ENCODE measurements around the gene FAM50B.

The FAM50B gene

GRCh38 chr6:3848925-3849605, at the start of gene FAM50B:
TSS of gene FAM50B (plus strand) at chr6:3849373. CDS start at chr6:3849812, 439 bp downstream.
- peak; percentile 79 for DNase-seq (ENCODE audit: low read depth)

DNA sequence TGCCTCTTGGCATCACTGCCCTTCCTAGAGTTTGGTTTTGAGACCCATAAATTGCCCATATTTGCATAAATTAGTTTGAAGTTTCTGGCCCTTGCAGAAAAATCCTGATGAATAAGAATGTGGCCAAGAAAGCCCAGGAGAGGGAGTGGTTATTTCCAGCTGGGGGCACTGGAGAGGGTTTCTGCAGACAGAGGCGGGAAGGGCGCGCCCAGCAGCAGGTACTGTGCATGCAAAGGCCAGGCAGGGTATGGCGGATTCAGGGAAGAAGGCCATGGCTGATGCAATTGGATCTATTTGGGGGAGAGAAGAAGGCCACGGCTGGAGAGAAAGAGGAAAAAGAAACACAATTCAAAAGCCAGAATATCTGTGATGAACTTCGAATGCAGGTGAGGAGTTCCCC, 49.5 kb upstream of the FAM50B start:
- no peak for DNase-seq (ENCODE audit: low read depth)

GRCh38 chr6:3800850-3801591, 48.2 kb upstream of the FAM50B start:
- DNase-seq (ENCODE audit: low read depth): no peak

- DNase-seq (ENCODE audit: low read depth): no peak
Observed at GRCh38 chr6:3801960-3802359, 47.2 kb upstream of the FAM50B start.

DNA sequence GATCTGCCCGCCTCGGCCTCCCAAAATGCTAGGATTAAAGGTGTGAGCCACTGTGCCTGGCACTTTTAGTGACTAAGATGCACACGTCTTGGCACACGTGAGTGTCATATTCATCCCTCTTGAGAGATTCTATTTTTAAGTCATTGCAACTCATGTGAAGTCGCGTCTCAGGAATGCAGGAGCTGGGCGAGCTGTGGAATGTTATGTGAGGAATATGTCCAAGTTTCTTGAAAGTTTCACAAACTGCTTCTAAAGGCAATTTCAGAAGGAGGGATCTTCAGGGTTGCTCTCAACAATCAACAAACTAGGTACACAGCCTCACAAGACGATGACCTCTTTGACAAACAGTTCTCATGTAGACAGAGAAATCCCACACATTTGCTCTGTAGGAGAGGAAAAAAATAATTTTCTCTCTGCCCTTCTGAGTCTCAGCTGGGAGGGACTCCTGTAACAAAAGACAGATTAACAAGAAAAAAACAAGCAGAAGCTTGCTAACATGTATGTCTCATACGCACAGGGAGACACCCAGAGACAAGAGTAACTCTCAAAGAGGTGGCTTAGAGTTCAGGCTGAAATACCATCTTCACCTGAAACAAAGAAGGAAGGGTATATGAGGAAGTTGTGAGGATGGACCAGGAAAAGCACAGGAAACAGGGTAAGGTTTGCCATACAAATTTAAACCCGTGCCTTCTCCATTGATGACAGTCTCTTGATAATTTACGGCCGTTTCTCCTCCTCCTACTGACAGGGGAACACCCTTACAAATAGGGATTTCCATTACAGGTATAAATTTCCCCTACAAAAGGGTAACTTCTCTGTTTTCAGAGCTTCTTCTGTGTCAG, 45.3 kb upstream of the FAM50B start:
- no peak for DNase-seq (ENCODE audit: low read depth)

- no peak for DNase-seq (ENCODE audit: low read depth)
Observed at GRCh38 chr6:3804964-3805363, 44.2 kb upstream of the FAM50B start.

- no peak for DNase-seq (ENCODE audit: low read depth)
Observed at GRCh38 chr6:3805448-3806123, 43.6 kb upstream of the FAM50B start.

DNA sequence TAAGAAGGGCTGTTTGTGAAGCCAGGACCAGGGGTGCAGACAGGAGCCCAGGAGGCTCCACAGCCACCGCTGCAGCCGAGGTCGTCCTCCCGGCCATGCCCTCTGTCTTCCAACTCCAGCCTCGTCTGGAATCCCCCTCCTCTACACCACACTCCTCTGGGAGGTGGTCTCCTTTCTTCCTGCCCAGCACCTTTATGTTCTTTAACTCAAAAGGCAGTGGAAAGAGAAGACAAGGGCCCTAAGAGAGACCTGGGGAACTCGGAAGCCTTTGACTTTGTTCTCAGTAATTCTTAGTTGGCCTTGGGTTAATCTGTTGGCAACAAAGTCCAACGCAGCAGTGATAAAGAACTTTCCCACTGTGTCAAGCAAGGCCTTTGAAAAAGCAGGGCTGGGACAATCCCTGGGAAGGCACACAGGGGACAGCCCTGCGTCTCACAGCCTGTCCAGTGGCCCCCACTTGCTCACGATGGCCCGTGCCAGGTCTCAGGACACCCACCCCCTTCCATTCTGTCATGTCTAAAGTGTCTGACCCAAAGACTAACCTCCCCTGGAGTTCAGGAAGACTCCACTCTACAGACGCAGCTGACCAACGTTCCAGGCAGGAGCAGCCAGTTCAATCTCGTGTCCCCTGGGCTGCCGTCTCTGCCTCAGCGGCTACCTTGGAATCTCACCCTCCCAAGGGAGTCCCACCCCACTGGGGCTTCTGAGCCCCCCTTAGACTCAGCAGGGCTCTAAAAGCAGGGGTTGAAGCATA, 42.8 kb upstream of the FAM50B start:
- no peak for DNase-seq (ENCODE audit: low read depth)

GRCh38 chr6:3808199-3808598, 41.0 kb upstream of the FAM50B start:
- DNase-seq (ENCODE audit: low read depth): no peak

- no peak for DNase-seq (ENCODE audit: low read depth)
Observed at GRCh38 chr6:3808759-3809514, 40.2 kb upstream of the FAM50B start.

DNA sequence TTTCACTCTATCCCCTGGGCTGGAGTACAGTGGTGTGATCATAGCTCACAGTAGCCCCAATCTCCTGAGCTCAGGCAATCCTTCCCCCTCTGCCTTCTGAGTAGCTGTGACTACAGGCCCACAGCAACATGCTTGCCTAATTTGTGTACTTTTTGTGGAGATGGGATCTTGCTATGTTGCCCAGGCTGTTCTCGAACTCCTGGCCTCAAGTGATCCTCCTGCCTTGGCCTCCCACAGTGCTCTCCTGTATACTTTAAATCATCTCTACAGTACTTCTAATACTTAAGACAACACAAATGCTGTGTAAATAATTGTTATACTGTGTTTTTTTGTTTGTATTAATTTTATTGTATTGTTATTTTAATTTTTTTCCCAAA, 39.7 kb upstream of the FAM50B start:
- DNase-seq (ENCODE audit: low read depth): no peak

DNA sequence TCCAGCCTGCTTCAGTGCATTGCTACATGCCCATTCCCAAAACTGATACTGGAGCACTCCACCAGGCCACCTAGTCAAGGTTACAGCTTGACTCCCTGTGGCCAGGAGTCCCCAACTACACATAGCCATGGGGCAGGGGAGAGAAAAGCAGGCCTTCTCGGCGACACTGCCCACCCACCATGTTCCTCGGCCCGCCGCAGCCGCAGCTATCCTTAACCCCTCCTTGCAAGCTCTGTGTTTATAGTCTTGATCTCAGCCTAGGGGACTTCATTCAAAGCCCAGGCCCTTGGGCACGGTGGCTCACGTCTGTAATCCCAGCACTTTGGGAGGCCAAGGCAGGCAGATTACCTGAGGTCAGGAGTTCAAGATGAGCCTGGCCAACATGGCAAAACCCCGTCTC, 39.2 kb upstream of the FAM50B start:
- no peak for DNase-seq (ENCODE audit: low read depth)

DNA sequence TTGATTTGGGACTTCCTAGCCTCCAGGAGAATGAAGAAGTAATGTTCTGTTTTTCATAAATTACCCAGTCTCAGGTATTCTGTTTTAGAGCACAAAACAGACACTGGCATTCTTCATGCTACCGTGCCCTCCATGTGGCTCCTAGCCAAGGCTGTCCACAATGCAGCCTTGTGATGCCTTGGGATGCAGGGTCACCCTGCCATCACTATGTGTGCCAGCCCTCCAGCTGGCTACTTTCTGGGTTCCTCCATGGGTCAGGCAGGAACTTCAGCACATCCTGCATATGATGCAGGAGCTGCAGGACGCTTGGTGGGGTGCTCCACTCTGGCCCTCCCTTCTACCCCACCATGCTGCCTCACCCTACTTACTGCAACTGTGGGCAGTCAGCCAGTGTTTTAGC, 38.0 kb upstream of the FAM50B start:
- no peak for DNase-seq (ENCODE audit: low read depth)

- DNase-seq (ENCODE audit: low read depth): no peak
Observed at GRCh38 chr6:3812596-3812995, 36.6 kb upstream of the FAM50B start.

DNA sequence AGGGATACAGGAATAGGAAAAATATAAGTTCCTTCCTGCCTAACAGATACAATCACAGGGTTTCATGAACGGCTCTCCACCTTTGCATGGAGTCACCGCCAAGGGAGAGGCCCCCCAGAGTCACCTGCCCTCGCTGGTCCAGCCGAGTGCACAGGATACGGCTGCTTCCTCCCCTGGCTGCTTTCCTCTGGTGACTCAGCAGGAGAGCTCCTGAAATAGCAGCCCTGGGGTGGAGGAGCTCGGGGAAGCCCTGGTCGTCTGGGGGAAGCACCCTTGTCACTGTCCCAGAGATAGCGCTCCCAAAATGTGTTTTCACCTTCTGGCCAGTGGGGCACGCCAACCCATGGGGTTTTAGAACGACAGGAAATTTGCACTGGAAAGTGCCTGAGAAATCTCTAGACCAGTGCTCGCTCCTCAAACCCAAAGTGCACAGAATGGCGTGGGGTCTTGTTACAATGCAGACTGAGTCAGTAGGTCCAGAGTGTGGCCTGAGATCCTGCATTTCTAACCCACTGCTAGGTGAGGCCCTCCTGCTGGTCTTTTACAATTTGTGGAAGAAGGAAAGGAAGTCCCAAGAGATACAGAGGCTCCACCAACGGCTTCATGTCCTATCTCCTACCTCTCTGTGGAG, 35.9 kb upstream of the FAM50B start:
- no peak for DNase-seq (ENCODE audit: low read depth)

DNA sequence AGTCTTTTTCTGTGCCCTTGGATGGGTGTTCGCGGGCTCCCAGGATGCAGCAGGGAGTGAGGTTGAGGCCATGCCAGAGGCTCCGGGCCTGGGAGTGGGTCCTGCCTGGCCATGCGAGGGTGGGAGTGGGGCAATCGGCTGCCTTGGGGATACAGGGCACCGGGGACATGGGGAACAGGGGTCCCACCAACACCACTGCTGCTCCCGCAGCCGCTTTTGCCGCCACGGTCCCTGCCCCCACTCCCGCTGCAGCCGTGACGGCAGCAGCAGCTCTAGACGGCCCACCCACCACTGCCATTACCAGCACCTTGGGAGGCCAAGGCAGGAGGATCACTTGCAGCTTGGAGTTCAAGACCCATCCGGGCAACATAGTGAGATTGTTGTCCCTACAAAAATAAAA, 35.3 kb upstream of the FAM50B start:
- DNase-seq (ENCODE audit: low read depth): no peak

- DNase-seq (ENCODE audit: low read depth): no peak
Observed at GRCh38 chr6:3814539-3814938, 34.6 kb upstream of the FAM50B start.

DNA sequence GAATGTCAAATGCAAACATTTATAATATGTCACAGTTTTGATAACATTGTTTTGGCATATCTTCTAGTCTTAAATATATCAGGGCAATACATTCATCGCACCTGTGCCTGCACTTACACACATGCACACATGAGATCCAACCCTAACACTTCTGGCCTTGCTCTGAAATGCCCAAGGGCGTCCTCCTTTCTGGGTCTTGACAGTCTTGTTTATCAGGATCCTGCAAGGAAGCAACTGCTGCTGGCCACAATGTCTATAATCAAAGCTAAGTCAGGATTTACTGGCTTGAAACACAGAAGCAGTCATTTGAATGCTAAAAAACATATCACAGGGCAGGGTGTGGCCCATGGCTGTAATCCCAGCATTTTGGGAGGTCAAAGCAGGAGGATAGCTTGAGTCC, 32.9 kb upstream of the FAM50B start:
- DNase-seq (ENCODE audit: low read depth): no peak

- DNase-seq (ENCODE audit: low read depth): no peak
Observed at GRCh38 chr6:3819161-3820110, 29.7 kb upstream of the FAM50B start.

Data from stimulated activated CD8-positive, alpha-beta memory T cell treated with anti-CD3 and anti-CD28 coated beads, Interleukin-12 subunit alpha, Interleukin-12 subunit beta, amount 100 ng/mL, for 4 hours (primary cell).